IPS DF 6.9 (cell line): Measurements from ENCODE around the gene ZNF212.

Experiments used
- DNase-seq: peaks from one replicate; pipeline ENCODE4 v3.0.0-alpha.2; 2013; ENCODE audit warnings: low read depth, low spot score
- H3K27ac ChIP-seq: one replicate; pipeline ENCODE4 v1.5.1; 2013; ENCODE audit warnings: low read length, control low read depth
- H3K27me3 ChIP-seq: 2 replicates; pipeline ENCODE4 v1.6.1; 2013; ENCODE audit warnings: mild to moderate bottlenecking, low read length; ENCODE audit not compliant: control insufficient read depth, insufficient read depth
- H3K36me3 ChIP-seq: 2 replicates; pipeline ENCODE4 v1.6.1; 2013; ENCODE audit warnings: low read length; ENCODE audit not compliant: control insufficient read depth, insufficient read depth
- H3K4me1 ChIP-seq: 2 replicates; pipeline ENCODE4 v1.6.1; 2013; ENCODE audit warnings: low read length; ENCODE audit not compliant: control insufficient read depth, insufficient read depth
- H3K4me3 ChIP-seq: 2 replicates; pipeline ENCODE4 v1.5.1; 2013; ENCODE audit warnings: mild to moderate bottlenecking, low read length
- H3K9me3 ChIP-seq: 2 replicates; pipeline ENCODE4 v1.6.1; 2013; ENCODE audit warnings: low read length, inconsistent platforms; ENCODE audit not compliant: control insufficient read depth, insufficient read depth
- WGBS: extraction: QIAGEN DNeasy Blood & Tissue Kit; methylation state at CpG from one replicate; pipeline ENCODE4 v1.1.7; 2013; ENCODE audit warnings: mixed read lengths, missing lambda C conversion rate; ENCODE audit not compliant: insufficient read length, insufficient coverage; 5-methylcytosine and 5-hydroxymethylcytosine counted together

Gene ZNF212

DNA sequence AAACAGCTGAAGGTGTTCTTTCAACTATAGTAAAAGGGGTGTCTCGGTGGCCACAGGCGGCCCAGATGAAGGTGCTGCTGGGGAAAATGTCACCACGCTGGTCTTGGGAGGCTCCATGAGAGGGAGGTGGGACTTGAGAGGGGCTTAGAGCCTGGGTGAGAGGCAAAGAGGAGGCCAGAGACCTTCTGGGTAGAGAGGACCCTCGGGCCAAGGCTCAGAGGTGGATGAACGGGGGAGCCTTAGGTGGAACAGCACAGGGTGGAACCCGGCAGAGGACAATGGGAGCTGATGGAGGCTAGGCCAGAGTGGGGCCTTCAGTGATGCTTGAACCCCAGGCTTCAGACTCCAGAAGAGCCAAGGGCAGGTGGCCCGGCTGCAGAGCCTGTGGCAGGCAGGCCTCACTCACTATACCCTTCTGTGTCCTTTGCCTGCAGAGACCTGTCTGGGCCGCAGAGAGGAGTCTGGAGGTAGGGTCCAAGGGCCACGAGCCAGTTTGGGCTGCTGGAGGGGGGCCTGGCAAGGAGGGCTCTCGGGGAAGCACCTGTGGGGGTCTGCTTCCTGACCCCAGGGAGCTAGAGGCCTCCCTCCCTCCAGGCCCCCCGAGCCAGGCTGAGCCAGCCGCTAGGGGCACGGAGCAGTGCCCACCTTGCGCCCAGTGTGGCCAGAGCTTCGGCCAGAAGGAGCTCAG is 54.6 kb downstream of the ZNF212 start:
- no CpG with 5 or more reads among the region's 15 CpGs for WGBS
- DNase-seq = no peak
- Histone ChIP-seq H3K36me3 (no peaks in the 10 kb centered on the region), H3K27me3 (no peaks in the 10 kb centered on the region), H3K27ac (no peak overlapping the region), H3K4me3 (no peak overlapping the region), H3K9me3 (no peaks in the 10 kb centered on the region), H3K4me1 (no peaks in the 10 kb centered on the region)

DNA sequence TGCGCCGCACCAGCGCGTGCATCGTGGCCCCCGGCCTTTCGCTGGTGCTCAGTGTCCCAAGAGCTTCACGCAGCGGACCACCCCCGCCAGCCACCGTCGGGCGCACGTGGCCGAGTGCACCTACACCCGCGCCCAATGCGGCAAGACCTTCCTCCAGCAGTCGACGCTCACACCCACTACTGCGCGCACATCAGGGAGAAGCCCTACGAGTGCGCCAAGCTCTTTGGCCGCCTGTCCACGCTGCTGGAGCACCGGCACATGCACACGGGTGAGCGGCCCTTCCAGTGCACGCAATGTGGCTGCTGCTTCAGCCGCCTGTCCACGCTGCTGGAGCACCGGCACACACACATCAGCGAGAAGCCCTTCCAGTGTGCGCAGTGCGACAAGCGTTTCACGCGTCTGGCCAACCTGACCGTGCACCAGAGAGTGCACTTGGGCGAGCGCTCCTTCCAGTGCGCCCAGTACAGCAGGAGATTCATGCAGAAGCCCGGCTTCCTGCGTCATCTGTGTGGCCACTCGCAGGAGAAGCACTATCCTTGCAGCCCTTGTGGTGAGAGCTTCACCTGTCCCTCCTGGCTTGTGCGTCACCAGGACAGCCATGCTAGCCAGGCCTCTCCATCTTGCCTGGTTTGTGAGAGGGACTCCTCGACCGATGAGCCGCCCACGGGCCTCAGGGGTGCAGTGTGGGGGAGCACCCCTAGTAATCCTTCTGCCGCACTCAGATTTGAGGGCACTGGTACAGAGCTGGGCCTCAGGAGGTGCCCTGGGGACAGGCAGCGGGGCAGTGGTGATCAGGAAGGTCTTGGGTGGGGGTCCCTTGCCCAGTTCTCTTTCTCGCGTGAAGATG is 55.4 kb downstream of the ZNF212 start:
- Histone ChIP-seq H3K36me3 (no peaks in the 10 kb centered on the region), H3K4me3 (no peak overlapping the region), H3K27ac (no peak overlapping the region), H3K9me3 (no peaks in the 10 kb centered on the region), H3K27me3 (no peaks in the 10 kb centered on the region), H3K4me1 (no peaks in the 10 kb centered on the region)
- no CpG with 5 or more reads among the region's 55 CpGs for WGBS
- no peak for DNase-seq

DNA sequence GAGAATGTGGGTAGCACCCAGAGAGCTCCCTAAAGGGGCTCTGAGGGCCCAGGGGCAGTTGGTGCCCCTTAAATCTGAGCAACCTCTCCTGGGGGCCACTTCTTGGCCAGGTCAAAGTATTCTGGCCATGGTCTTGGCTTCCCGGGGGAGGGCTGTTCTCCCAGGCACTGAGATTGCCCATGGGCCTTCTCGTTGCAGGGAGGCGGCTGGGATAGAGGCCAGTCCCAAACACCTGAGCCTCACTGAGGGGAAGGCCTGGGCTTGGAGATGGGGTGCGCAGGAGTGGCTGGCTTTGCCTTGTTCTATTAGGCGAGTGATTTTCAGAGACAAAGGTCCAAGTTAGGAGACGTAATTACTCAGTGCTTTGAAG is 56.0 kb downstream of the ZNF212 start:
- H3K27ac ChIP-seq = no peak overlapping the region
- H3K4me1 ChIP-seq = no peaks in the 10 kb centered on the region
- no peaks in the 10 kb centered on the region for H3K36me3 ChIP-seq
- H3K9me3 ChIP-seq = no peaks in the 10 kb centered on the region
- DNase-seq = no peak
- no peak overlapping the region for H3K4me3 ChIP-seq
- no peaks in the 10 kb centered on the region for H3K27me3 ChIP-seq
- WGBS = no CpG with 5 or more reads among the region's 6 CpGs

DNA sequence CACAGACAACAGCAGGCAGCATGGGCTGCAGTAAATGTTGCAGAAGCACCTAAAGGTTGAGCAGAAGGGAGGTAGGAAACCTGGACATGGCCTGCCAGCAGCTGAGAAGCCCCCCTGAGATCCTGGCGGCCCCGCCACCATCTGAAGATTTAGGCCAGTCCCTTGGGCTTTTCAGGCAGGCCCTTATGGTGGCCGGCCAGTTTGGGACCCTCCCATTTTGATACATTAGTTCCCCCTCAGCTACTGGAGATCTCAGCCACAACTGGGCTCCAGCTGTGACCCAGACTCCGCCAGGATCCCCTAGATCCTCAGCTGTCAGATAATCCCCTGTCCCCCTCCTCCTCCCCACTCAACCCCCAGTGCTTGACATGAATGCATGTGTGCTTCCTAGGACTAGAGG is 56.9 kb downstream of the ZNF212 start:
- H3K27me3 ChIP-seq = no peaks in the 10 kb centered on the region
- DNase-seq = no peak
- no CpG with 5 or more reads among the region's 4 CpGs for WGBS
- H3K36me3 ChIP-seq = no peaks in the 10 kb centered on the region
- H3K4me1 ChIP-seq = no peaks in the 10 kb centered on the region; the same call in 1 of the 2 replicates
- no peaks in the 10 kb centered on the region for H3K9me3 ChIP-seq
- H3K4me3 ChIP-seq = no peak overlapping the region
- no peak overlapping the region for H3K27ac ChIP-seq

DNA sequence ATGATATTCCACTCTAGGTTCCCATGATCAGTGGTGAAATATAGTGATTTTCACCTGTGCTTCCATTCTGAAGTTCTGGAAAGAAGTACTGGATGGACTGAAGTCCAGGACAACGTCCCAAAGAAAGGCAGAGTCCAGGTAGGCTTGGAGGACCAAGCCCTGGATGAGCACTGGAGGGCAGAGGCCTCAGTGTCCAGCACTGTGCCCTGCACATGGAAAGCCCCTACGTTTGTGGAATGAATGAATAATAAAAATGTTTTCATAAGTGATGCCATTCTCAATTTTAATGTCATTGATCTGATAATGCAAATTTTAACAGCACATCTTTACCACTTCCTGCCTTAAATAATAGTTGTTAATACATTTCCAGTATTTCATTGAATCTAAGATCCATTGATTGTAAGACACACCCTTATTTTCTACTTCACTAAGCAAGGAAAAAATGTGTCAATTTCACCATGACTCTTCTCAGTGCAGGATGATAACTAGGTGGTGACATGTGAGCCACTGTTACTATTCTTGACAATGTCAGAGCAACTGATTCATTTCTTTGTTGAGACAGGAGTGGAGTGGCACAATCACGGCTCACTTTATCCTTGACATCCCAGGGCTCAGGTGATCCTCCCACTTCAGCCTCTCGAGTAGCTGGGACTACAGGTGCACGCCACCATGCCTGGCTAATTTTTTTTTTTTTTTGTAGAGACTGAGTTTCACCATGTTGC is 57.7 kb downstream of the ZNF212 start:
- H3K27me3 ChIP-seq = no peaks in the 10 kb centered on the region

DNA sequence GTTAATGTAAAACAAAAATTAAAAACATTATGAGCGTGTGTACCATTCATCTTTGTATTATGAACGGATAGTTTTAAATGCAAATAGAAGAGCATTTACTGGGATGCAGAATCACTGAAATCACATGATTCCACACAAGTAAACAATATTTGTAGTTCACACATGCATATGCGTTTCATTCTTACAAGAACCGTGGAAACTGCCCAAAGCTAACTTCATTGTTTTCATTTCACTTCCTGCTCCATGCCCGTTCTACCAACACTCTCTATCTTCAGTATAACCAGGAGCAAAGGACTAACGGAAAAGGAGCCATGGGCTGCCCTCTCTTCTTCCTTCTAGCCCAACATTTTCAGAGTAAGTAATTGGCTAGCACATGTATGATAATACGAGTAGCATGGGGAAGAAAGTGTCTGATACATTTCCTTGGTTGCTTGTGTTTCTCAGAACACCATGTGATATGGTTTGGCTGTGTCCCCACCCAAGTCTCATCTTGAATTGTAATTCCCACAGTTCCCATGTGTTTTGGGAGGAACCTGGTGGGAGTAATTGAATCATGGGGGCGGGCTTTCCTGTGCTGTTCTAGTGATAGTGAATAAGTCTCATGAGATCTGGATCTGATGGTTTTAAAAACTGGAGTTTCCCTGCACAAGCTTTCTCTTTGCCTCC is 61.3 kb downstream of the ZNF212 start:
- DNase-seq = no peak
- Histone ChIP-seq H3K27ac (no peak overlapping the region), H3K36me3 (no peaks in the 10 kb centered on the region), H3K4me1 (no peaks in the 10 kb centered on the region; the same call in 1 of the 2 replicates), H3K27me3 (no peaks in the 10 kb centered on the region), H3K4me3 (no peak overlapping the region), H3K9me3 (no peaks in the 10 kb centered on the region)
- no CpG with 5 or more reads among the region's 8 CpGs for WGBS

More for the DNA sequence above, 57.7 kb downstream of the ZNF212 start:
- DNase-seq = no peak
- H3K27ac ChIP-seq = no peak overlapping the region
- H3K36me3 ChIP-seq = no peaks in the 10 kb centered on the region
- H3K9me3 ChIP-seq = no peaks in the 10 kb centered on the region
- no peaks in the 10 kb centered on the region; the same call in 1 of the 2 replicates for H3K4me1 ChIP-seq
- H3K4me3 ChIP-seq = no peak overlapping the region
- WGBS = no CpG with 5 or more reads among the region's 5 CpGs

DNA sequence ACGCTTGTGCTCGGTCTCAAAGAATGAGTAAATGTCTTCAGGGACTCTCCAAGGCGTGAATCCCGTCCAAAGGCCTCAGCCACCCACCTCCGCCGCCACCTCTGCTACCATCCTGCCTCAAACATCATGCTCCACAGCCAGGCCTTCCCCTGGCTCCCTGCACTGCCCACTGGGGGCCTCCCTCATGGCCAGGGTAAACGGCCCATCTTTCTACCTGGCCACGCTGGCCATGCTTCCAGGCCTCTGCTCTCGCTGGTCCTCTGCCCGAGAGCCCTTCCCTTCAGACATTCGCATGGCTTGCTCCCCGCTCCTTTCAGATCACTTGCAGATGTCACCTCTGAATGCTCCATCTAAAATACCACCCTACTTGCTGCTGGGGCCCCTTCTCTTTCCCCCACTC is 62.8 kb downstream of the ZNF212 start:
- no peak overlapping the region for H3K4me3 ChIP-seq
- DNase-seq = no peak
- no peaks in the 10 kb centered on the region for H3K36me3 ChIP-seq
- H3K27ac ChIP-seq = no peak overlapping the region
- no CpG with 5 or more reads among the region's 12 CpGs for WGBS
- no peaks in the 10 kb centered on the region; the same call in 1 of the 2 replicates for H3K4me1 ChIP-seq
- H3K9me3 ChIP-seq = no peaks in the 10 kb centered on the region
- H3K27me3 ChIP-seq = no peaks in the 10 kb centered on the region

DNA sequence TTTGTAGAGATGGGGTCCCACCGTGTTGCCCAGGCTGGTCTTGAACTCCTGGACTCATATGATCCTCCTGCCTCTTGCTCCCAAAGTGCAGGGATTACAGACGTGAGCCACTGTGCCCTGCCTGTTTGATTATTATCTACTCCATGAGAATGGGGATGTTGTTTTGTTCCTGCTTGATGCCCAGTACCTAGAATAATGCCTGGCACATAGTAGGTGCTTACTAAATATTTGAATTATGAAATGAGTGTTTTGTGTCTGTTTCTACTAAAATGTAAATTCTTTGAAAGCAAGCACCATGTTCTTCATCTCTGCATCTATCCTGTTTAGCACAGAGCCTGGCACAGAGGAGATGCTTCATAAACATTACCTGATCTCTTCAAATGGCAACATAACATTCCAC is 63.4 kb downstream of the ZNF212 start:
- Histone ChIP-seq H3K27me3 (no peaks in the 10 kb centered on the region), H3K4me1 (no peaks in the 10 kb centered on the region; the same call in 1 of the 2 replicates), H3K4me3 (no peak overlapping the region), H3K27ac (no peak overlapping the region), H3K36me3 (no peaks in the 10 kb centered on the region), H3K9me3 (no peaks in the 10 kb centered on the region)
- no peak for DNase-seq
- WGBS = no CpG with 5 or more reads among the region's 2 CpGs

DNA sequence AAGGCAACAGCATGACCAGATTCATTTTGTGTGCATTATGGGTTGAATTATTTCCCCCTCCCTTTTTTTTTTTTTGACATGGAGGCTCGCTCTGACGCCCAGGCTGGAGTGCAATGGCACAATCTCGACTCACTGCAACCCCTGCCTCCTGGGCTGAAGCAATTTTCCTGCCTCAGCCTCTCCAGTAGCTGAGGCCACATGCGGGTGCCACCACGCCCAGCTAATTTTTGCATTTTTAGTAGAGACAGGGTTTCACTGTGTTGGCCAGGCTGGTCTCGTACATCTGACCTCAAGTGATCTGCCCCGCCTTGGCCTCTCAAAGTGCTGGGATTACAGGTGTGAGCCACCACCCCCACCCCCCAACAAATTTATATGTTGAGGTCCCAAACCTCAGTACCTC is 64.6 kb downstream of the ZNF212 start:
- no peak for DNase-seq
- H3K36me3 ChIP-seq = no peaks in the 10 kb centered on the region
- no CpG with 5 or more reads among the region's 7 CpGs for WGBS
- no peaks in the 10 kb centered on the region for H3K27me3 ChIP-seq
- no peaks in the 10 kb centered on the region for H3K9me3 ChIP-seq
- no peak overlapping the region for H3K27ac ChIP-seq
- no peak overlapping the region for H3K4me3 ChIP-seq
- H3K4me1 ChIP-seq = no peaks in the 10 kb centered on the region; the same call in 1 of the 2 replicates
